Glomerular visceral epithelial cell (primary cell): ENCODE data around the gene RAB9B.

Experiments used
- DNase-seq: peaks from one replicate; pipeline ENCODE4 v3.0.0-alpha.2; 2016; ENCODE audit errors: extremely low spot score

The RAB9B gene

DNA sequence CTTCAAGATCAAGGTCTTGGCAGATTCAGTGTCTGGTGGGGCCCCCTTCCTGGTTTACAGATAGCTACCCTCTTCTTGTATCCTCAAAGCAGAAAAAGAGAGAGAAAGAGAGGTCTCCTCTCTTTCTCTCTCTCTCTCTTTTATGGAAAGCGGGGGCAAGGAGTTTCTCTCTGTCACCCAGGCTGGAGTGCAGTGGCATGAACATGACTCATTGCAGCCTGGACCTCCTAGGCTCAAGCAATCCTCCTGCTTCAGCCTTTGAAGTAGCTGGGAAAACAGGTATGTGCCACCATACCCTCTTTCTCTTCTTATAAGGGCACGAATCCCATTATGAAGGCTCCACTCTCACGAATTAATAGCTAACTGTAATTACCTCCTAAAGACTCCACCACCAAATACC is 20.2 kb downstream of the RAB9B start:
- no peak for DNase-seq

DNA sequence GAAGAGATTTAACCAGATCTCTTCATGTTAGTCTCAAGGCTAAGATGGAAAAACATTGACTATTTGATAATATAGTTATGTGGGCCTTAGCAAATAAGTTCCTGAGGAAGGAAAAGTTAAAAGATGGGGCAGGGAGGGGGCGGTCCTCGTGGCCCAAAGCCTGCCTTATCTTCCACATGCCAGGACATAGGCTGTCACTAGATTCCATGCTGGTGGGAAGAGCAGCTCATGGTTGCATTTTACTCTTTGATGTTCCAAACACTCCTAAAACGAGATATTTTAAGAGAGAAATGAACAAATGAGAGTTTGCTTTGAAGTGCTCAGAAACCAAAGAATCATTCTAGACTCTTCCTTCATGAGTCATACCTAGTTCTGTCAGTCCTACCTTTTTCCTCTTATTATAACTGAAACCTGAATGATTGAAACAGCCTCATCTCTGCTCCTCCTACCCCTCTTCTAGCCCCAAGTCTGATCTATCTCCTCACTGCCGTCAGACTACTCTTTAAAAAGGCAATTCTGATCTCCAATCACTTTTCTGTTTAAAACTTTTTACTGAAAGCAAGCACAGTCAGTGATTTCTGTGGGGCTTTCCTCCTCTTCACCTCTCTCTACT is 25.1 kb downstream of the RAB9B start:
- DNase-seq, result no peak

DNA sequence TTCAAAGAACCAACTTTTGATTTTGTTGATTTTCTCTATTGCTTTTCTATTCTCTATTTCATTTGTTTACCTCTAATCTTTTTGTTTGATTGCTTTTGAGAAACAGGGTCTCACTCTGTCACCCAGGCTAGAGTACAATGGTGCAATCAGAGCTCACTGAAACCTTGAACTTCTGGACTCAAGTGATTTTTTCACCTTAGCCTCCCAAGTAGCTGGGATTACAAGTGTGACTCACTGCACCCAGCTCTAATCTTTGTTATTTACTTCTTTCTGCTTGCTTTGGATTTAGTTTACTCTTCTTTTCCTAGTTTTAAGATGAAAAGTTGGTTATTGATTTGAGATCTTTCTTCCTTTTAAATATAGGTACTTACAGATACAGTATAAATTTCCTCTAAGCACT is 26.2 kb downstream of the RAB9B start:
- no peak for DNase-seq

DNA sequence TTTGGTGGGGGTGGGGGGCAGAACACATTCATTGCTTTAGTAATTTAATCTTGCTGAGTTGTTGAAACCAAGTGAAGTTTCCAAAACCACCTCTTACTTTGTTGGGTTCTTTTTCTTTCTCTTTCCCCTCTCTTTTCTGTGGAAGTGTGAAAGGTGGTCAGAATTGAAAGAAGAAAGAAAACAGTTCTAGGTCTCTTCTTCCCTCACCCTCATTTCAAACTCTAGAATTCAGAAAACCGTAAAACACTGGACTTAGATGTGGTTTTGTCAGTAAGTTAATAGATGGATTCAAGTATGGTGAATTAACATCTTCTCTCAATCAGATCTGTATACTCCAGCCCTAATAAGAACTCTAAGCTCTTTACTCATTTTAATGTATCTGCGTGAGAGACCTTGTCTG is 31.7 kb downstream of the RAB9B start:
- no peak for DNase-seq

DNA sequence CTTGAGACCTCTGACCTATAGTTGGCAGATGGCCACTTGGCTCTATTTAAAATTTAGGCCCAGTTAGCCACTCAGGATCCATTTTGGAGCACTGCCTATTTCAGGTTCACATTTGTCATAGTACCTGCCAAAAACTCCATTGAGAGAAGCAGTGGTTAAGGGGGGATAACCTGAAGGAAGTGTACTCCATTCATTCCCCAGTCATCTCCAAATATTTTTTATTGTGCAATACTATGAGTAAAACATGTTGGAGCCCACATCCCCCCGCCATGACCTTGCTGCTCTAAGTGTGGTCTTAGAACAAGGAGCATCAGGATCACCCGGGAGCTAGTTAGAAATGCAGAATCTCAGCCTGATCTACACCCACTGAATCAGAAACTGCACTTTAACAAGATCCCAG is 34.4 kb downstream of the RAB9B start:
- no peak for DNase-seq

DNA sequence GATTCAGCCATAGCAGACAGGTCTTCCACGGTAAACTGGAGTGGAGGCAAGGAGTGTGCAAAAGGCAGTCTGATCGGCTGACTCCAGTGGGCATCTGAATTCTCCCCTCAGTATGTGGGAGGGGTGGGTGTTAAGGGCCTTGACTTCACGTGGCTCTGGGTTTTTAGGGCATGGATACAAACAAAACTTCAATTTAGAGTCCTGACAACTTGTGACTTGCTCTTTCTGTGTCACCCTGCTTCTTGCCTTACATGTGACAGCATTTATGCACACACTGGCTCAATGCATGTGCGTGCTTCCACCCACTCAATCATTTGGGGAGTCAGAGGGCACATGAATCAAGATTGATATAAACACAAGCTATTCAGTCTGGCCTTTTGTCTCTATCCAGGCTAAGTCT is 37.9 kb downstream of the RAB9B start:
- no peak for DNase-seq

DNA sequence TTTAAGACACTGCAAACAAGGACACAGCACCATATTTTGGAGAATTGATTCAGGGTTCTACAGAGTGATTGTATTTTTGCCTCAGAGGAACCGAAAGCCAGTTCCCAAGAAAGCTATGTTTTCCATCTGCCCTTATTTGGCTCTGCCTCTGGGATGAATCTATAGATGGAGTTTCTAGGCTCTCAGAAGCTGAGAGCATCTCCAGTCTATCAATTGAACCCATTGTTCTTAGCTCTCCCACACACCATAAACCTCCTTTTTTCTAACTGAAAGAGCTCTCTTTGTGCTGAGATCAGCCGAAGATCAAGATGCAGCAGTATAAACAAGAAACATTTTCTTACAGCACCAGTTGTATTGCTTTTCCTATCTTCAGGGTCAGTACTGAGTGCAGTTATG is 38.5 kb downstream of the RAB9B start:
- no peak for DNase-seq

DNA sequence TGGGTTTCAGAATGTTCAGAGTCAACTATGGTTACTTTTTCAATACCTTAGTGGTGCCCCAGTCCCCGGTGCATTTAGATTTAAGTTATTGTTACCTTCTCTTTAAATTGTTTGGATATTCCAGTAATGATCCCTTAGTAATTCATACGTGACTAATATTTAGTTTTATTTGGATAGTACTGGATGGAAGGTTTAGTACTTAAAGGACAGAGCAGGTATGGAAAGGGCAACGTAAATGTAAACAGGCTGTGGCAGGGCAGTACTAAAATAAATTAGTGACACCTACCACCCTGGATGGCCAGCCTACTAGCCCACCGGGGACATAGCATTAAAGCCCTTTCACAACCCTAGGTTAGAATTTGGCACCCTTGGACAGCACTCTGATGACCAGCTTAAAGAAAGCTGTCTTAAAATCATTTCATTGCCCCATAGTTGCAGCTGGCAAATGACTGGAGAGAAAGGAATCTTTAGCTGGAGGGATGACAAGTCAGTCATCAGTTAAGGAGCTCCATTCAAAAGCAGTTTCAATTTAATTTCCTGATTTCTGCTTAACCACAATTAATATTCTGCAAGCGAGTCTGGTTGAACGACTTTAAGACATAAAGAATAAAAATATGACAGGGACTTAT is 39.0 kb downstream of the RAB9B start:
- DNase-seq, result no peak

DNA sequence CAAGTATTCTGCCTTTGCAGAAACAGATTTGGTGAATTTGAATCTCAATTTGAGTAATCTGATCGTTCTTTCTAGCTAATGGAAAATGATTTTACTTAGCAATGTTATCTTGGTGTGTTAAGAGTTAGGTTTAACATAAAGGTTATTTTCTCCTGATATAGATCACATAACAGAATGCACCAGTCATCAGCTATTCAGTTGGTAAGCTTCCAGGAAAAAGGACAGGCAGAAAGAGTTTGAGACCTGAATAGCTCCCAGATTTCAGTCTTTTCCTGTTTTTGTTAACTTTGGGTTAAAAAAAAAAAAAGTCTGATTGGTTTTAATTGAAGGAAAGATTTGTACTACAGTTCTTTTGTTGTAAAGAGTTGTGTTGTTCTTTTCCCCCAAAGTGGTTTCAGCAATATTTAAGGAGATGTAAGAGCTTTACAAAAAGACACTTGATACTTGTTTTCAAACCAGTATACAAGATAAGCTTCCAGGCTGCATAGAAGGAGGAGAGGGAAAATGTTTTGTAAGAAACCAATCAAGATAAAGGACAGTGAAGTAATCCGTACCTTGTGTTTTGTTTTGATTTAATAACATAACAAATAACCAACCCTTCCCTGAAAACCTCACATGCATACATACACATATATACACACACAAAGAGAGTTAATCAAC is 40.1 kb downstream of the RAB9B start:
- DNase-seq, result no peak

DNA sequence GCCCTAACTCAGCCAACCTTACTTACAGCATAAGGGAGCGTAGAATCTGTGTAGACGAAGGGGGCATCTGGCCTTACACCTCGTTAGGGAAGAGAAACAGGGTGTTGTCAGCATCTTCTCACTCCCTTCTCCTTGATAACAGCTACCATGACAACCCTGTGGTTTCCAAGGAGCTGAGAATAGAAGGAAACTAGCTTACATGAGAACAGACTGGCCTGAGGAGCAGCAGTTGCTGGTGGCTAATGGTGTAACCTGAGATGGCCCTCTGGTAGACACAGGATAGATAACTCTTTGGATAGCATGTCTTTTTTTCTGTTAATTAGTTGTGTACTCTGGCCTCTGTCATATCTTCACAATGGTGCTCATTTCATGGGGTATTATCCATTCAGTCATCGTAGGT is 40.8 kb downstream of the RAB9B start:
- DNase-seq, result no peak

DNA sequence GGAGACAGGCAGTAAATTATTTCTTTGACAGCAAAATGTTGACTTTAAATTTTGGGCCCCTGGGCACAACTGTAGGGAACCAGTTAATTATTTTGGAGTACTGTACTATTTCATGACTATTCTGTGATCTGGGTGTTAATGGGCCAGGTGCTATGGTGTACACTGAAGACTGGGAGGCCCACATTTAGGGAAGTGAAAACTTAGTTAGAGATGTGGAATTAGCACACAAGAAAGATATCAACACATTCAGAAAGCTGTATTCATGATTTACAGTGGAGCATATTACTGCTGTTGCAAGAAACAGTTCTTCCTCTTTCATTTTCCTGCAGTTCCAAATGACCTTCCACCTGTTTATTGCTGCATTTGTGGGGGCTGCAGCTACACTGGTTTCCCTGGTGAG is 43.1 kb downstream of the RAB9B start:
- DNase-seq, result no peak

DNA sequence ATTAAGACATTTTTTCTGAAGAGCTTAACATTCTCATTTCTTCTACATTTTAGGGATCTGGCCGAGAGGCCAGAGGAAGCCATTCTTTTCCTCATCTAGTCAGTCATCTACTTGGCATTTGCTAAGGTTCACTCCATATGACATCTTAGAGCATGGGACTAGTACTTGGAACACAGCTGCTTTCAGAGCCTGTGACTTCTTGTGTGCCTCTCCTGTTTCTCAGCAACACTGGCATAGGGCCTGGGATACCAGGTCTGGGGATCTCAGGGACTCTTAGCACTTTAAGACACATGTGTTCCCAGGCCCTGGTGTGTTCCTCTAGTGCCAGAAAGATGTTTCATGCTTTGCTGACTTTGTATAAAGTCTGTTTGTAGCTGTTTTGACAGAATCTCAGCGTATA is 48.1 kb downstream of the RAB9B start:
- no peak for DNase-seq

DNA sequence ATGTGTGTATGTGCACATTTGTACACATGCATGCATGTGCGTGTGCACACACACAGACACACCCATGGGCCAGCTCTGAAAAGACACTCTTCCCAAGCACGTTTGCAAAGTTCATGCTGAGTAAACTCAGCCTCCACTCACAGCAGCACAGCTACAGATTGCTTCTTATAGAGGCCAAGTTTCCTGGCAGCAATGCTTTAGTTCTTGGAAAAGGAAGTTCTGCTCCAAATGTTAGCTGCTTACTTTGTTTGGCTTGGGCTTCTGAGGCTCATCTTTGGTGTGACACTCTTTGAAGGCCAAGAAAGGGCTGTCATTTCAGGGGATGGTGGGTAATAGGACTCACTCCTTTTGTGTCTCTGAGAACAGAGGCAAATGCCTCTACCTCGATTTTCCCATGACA is 48.9 kb downstream of the RAB9B start:
- DNase-seq, result no peak

DNA sequence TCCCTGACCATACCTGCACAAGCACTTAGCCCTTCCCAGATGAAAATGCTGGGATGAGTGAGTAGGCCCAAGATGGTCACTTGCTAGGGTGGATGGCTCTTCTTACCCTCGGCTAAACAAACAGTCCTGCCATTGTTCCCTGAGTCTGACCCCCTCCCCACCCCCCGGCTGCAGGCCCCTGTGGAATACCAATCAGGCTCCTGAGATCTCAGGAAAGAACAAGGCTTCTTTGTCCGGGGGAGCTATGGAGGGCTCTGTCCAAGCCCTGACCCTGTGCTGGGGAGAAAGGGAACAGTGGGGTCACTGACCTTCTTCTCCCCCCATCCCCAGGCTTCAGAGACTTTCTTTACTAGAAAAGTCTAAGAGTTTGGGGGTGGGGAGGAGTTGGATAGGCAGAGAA is 49.4 kb downstream of the RAB9B start:
- no peak for DNase-seq

DNA sequence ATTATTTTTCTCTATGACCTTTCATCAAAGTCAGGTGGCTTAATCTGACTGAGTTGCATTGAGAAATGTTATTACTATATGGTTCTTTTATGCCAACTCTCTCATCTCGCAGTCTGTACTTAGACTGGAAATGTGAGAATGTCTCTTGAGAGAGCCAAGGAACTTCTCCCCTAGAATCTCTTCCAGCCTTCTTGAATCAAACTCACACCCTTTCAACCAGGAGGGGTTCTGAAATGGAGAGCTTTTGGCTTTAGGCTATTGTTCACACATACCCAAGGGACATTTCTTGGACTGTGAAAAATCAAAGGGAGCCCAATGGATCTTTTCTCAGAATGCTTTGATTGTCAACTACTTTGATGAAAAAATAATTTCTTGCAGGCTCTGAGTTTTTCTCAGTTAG is 50.4 kb downstream of the RAB9B start:
- no peak for DNase-seq

DNA sequence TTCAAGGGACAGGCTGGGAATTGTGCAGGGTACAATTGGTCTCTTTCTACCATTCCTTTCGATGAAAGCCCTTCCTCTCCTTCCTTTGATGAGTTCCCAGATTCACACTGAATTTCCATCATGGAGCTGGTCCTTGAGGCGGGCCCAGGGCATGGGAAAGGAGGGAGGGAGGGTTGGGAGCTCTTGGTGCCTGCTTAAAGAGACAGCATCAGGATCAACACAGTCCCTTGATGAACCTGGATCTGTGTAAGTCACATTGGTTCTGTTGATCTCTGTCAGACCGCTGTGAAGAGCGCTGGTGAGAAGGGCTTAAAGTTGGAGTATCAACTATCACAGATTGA is 51.0 kb downstream of the RAB9B start:
- DNase-seq, result no peak

DNA sequence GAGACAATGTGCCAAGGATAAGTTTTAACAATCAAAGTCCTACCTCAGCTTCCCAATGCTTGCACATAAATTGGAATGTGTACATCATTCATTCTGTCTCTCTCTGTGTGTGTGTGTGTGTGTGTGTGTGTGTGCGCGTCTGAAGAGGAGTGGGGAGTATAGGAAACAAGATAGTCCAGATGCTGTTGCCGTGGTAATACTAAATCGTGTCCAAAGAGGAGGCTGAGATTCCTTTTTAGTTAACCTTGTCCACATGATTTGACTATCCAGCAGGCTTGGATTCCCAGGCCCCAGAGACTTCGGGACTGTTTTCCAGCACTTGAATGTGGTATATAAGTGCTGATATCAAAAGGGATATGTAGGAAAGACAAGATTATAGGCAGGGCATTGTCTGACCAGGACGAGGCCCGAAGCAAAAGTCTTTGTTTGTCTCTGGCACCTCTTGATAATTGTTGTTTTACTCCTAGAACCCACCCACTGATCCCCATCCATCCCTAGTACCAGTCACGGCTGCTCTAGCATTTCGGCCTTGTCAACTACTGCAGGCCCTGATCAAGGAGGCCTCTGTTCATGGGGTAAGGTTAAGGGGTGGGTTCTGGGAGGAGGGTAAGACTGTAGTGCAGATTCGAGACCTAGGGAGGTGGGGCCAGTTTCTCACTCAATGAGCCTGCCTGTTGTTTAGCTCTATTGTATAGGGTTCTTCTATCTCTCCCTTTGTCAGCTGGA is 51.6 kb downstream of the RAB9B start:
- no peak for DNase-seq

DNA sequence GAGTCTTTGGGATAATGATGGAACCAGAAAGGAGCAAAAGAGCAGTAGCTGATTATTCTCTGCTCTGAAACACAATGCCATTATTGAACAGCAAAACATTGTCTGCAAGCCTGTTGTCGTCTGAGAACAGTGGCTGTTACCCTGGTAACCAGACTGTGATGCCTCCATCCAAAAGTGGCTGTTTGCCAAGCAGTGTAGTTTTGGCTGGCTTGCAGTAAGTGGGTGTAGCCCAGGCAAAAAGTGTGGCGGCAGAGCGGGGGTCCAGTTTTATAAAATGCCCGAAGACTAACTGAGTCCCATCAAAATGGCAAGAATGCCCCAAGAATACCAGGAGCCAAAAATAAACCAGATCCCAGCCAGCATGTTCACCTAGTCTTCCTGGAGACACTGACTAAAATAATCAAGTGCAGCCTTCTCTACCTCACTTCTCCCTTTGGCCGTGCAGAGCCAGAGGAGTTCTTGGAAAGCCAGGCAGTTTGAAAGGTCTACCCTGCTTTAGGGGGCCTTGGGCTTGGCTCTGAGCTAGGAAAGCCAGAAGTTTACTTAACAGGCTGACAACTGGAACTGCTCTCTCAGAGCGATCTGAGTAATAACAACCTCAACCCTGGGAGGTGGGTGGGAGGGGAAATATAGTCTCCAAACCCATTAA is 52.8 kb downstream of the RAB9B start:
- no peak for DNase-seq

DNA sequence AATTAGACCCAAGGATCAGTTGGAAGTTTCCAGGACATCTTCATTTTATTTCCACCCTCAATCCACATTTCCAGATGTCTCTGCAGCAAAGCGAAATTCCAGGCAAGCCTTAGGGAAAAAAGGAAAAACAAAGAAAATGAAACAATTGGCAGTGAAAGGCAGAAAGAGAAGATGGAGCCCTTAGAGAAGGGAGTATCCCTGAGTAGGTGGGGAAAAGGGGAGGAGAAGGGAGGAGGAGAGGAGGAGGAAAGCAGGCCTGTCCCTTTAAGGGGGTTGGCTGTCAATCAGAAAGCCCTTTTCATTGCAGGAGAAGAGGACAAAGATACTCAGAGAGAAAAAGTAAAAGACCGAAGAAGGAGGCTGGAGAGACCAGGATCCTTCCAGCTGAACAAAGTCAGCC is 55.5 kb downstream of the RAB9B start, which contains the start of gene PLP1:
PLP1 (plus strand) TSS at position 295 of the 400 bp plus-strand sequence. CDS start 156 bp downstream, outside the sequence.
- no peak for DNase-seq

DNA sequence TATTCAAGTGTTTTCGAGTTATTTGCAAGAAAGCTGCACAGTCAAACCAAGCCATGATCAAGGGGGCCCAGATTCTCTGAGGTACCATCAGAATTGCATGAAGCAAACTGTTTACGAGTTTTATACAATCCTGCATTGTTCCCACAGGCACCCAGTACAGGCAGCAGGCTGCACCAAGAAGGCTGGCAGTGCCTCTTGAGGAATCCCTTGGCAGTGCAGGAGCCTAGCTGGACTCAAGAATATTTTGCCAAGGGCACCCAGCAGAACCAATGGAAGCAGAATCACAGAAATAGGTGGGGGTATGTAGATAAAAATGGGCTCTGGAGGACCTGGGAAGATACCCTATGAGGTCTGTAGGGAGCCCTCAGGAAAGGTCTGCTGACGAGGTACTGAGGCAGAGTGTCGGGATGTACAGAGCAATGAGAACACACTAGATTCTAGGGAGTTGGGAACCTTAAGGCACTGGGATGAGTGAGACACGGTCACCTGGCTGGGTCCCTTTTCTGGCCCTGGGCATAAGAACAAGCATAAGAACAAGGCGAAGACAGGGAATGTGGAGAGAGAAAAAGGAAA is 57.9 kb downstream of the RAB9B start:
- peak; percentile 20 for DNase-seq

DNA sequence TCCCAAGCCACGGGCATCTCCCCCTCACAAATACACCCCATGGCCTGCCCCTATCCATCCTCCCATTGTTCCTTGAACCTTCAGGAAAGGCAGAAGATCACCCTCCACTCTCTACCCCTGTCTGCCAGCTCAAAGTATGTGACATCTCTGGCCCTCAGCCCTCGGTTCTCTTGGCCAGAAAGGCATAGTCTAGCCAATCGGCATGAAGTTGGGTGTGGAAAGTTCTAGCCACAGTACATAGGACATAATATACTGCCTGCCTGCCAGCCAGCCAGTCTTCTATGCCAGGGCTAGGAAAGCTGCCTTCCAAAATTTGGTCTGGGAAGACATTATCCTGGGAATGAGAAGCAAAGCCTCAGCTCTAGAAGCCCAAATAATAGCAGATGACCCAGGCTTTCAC is 58.6 kb downstream of the RAB9B start:
- no peak for DNase-seq
